H1 (cell line): ENCODE results near the gene GULP1.

Source experiments
- ASH2L ChIP-seq: fragments of 200-600, 300-600 bp; sonication (generic); IDR thresholded peaks from one replicate; pipeline ENCODE4 v1.7.1; 2017; ENCODE audit warnings: low read length
- BRCA1 ChIP-seq: IDR thresholded peaks from 2 replicates; pipeline ENCODE4 v1.6.1; 2012; ENCODE audit warnings: low read depth, low read length, improper control_type of control experiment
- CHD2 ChIP-seq: IDR thresholded peaks from 2 replicates; pipeline ENCODE4 v1.6.1; 2012; ENCODE audit warnings: low read length, improper control_type of control experiment
- CREB1 ChIP-seq: IDR thresholded peaks from 2 replicates; pipeline ENCODE4 v1.6.1; 2012; ENCODE audit warnings: inconsistent platforms
- EP300 ChIP-seq, 2 experiments: IDR thresholded peaks; 1 replicate in 1 of 2; 2 replicates in 1 of 2; pipeline ENCODE4 v1.6.1; 2011 to 2012; ENCODE audit warnings: low read depth in 2 of 2, low read length in 2 of 2, mild to moderate bottlenecking in 2 of 2, borderline replicate concordance in 1 of 2, inconsistent platforms in 1 of 2, moderate library complexity in 1 of 2
- EZH2 ChIP-seq: fragments of 200-600 bp; sonication (generic); IDR thresholded peaks from 2 replicates; pipeline ENCODE4 v1.7.1; 2012; ENCODE audit warnings: low read depth, mild to moderate bottlenecking, moderate library complexity, low read length, inconsistent platforms; ENCODE audit not compliant: severe bottlenecking
- GABPA ChIP-seq: IDR thresholded peaks from 2 replicates; pipeline ENCODE4 v1.6.1; 2011; ENCODE audit warnings: mild to moderate bottlenecking, low read length, moderate library complexity, borderline replicate concordance; ENCODE audit not compliant: insufficient read depth
- POLR2A ChIP-seq, 2 experiments: IDR thresholded peaks; 1 replicate in 1 of 2; 2 replicates in 1 of 2; pipeline ENCODE4 v1.6.1; 2011; ENCODE audit warnings: low read depth in 2 of 2, low read length in 2 of 2, mild to moderate bottlenecking in 2 of 2; ENCODE audit errors: control extremely low read depth in 1 of 2
- POLR2AphosphoS5 ChIP-seq: IDR thresholded peaks from 2 replicates; pipeline ENCODE4 v1.6.1; 2011; ENCODE audit warnings: low read depth, low read length
- SP2 ChIP-seq: IDR thresholded peaks from 2 replicates; pipeline ENCODE4 v1.6.1; 2012; ENCODE audit warnings: mild to moderate bottlenecking, low read length, inconsistent platforms
- TEAD4 ChIP-seq: IDR thresholded peaks from 2 replicates; pipeline ENCODE4 v1.6.1; 2012; ENCODE audit warnings: low read depth, low read length, inconsistent platforms, mixed read lengths
- TF ChIP-seq, protein P1 (sequence below), 3 experiments: IDR thresholded peaks; 1 replicate in 2 of 3; 2 replicates in 1 of 3; pipeline versions ENCODE4 v1.5.1 to v1.6.1; 2011; ENCODE audit warnings: low read length in 3 of 3, mild to moderate bottlenecking in 3 of 3, inconsistent platforms in 2 of 3, low read depth in 1 of 3, moderate library complexity in 1 of 3; ENCODE audit not compliant: insufficient read depth in 1 of 3; ENCODE audit errors: control extremely low read depth in 1 of 3

DNA sequence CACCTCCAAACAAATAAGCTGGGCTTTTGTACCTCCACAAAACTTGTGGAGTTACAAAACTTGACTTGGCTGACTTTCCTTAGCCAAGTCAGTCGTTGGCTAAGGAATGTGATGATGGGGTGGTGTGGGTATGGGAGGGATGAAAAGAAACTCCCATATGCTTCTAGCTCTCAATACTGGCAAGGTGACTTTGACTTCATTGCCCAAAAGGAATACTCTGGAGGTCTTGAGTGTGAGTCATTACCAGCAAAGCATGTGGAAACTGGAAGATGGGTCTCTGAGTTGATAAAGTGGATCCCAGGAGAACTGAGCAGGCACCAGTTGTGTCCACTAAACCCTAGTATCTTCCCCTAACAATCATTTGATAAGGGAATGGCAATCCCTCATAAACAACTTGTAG is 226.7 kb downstream of the GULP1 start:
- TF ChIP-seq, protein P1, sequence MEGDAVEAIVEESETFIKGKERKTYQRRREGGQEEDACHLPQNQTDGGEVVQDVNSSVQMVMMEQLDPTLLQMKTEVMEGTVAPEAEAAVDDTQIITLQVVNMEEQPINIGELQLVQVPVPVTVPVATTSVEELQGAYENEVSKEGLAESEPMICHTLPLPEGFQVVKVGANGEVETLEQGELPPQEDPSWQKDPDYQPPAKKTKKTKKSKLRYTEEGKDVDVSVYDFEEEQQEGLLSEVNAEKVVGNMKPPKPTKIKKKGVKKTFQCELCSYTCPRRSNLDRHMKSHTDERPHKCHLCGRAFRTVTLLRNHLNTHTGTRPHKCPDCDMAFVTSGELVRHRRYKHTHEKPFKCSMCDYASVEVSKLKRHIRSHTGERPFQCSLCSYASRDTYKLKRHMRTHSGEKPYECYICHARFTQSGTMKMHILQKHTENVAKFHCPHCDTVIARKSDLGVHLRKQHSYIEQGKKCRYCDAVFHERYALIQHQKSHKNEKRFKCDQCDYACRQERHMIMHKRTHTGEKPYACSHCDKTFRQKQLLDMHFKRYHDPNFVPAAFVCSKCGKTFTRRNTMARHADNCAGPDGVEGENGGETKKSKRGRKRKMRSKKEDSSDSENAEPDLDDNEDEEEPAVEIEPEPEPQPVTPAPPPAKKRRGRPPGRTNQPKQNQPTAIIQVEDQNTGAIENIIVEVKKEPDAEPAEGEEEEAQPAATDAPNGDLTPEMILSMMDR (IDR thresholded peaks at IDR 0.05; ENCODE audit: control extremely low read depth in 1 of 3, insufficient read depth in 1 of 3, low read depth in 1 of 3, low read length in 3 of 3) = no peak
- no peak for TF ChIP-seq CHD2
- TF ChIP-seq SP2 = no peak
- no peak for TF ChIP-seq POLR2A (IDR thresholded peaks at IDR 0.05; ENCODE audit: control extremely low read depth in 1 of 2, low read depth in 2 of 2, low read length in 2 of 2)
- no peak for TF ChIP-seq EP300 (IDR thresholded peaks at IDR 0.05; ENCODE audit: borderline replicate concordance in 1 of 2, low read depth in 2 of 2, low read length in 2 of 2)
- TF ChIP-seq ASH2L = no peak
- no peak for TF ChIP-seq POLR2AphosphoS5
- TF ChIP-seq TEAD4 = no peak
- TF ChIP-seq GABPA = no peak
- TF ChIP-seq EZH2 = no peak
- TF ChIP-seq BRCA1 = no peak
- no peak for TF ChIP-seq CREB1
